GM19463 (cell line): ENCODE data around the gene ZNHIT1.

Source experiments
- ATAC-seq: cut with Tn5 transposase; IDR thresholded peaks from one replicate; pipeline ENCODE4 v1.9.1; 2021; ENCODE audit warnings: mild to moderate bottlenecking, moderate library complexity; ENCODE audit not compliant: unreplicated experiment

The ZNHIT1 gene

GRCh38 chr7:101216860-101217387, 1.0 kb upstream of the ZNHIT1 start:
- peak; percentile 23 for ATAC-seq

GRCh38 chr7:101218236-101219125, 516 bp downstream of the ZNHIT1 start:
- ATAC-seq = peak; percentile 13

- no peak for ATAC-seq
Observed at GRCh38 chr7:101220295-101220694, 2.3 kb downstream of the ZNHIT1 start.

- ATAC-seq = no peak
Observed at GRCh38 chr7:101222275-101222830, 4.4 kb downstream of the ZNHIT1 start.

- no peak for ATAC-seq
Observed at GRCh38 chr7:101223528-101223927, 5.6 kb downstream of the ZNHIT1 start.

- ATAC-seq = no peak
Observed at GRCh38 chr7:101225650-101226049, 7.7 kb downstream of the ZNHIT1 start.

- ATAC-seq = no peak
Observed at GRCh38 chr7:101226721-101227120, 8.8 kb downstream of the ZNHIT1 start.

- no peak for ATAC-seq
Observed at GRCh38 chr7:101231644-101232043, 13.7 kb downstream of the ZNHIT1 start.

- ATAC-seq = no peak
Observed at GRCh38 chr7:101232141-101232850, 14.3 kb downstream of the ZNHIT1 start.

- no peak for ATAC-seq
Observed at GRCh38 chr7:101233907-101234547, 16.1 kb downstream of the ZNHIT1 start.

- no peak for ATAC-seq
Observed at GRCh38 chr7:101234636-101235035, 16.7 kb downstream of the ZNHIT1 start.

- ATAC-seq = no peak
Observed at GRCh38 chr7:101235050-101235449, 17.1 kb downstream of the ZNHIT1 start.

- ATAC-seq = no peak
Observed at GRCh38 chr7:101235522-101235921, 17.6 kb downstream of the ZNHIT1 start.

- no peak for ATAC-seq
Observed at GRCh38 chr7:101236292-101236835, 18.4 kb downstream of the ZNHIT1 start.

- no peak for ATAC-seq
Observed at GRCh38 chr7:101237206-101238067, 19.5 kb downstream of the ZNHIT1 start, which contains the start of gene CLDN15. CLDN15 (minus strand) TSS chr7:101237802; CDS start chr7:101237581, 221 bp downstream.

GRCh38 chr7:101238226-101239182, 20.5 kb downstream of the ZNHIT1 start:
- no peak for ATAC-seq

- ATAC-seq = no peak
Observed at GRCh38 chr7:101239191-101239950, 21.4 kb downstream of the ZNHIT1 start.

- no peak for ATAC-seq
Observed at GRCh38 chr7:101239951-101240220, 21.9 kb downstream of the ZNHIT1 start.
